Measurements from ENCODE around the gene DEFB113.

- TF ChIP-seq CTCF (IDR thresholded peaks at IDR 0.05), result no peak
- no peak for TF ChIP-seq POLR2A (IDR thresholded peaks at IDR 0.05)
These were observed 19.0 kb downstream of the DEFB113 start for GRCh38 chr6:49950415-49950751.
